Astrocyte (in vitro differentiated cells and primary cell): ENCODE measurements around the gene KIF25. TPM values are rescaled to one million over a fixed set of nuclear protein-coding genes. Genes with fewer than 3 reads are reported as not detected.

Experiments used
- DNase-seq: peaks from one replicate; pipeline ENCODE4 v3.0.0-alpha.2; 2010; ENCODE audit warnings: low read depth
- FAIRE-seq: peaks from 2 replicates; lab custom pipeline; 2011; peaks lifted over from hg19 to GRCh38; lab: Jason Lieb, UNC
- H2AFZ ChIP-seq: 2 replicates; pipeline ENCODE4 v1.6.0; 2012; ENCODE audit warnings: low read depth, low read length, inconsistent platforms
- H3K27ac ChIP-seq: 2 replicates; pipeline ENCODE4 v1.5.1; 2011; ENCODE audit warnings: low read depth, low read length, inconsistent platforms
- H3K27me3 ChIP-seq: 2 replicates; pipeline ENCODE4 v1.6.0; 2011; ENCODE audit warnings: low read length, inconsistent platforms; ENCODE audit not compliant: insufficient read depth
- H3K36me3 ChIP-seq: 2 replicates; pipeline ENCODE4 v1.5.1; 2011; ENCODE audit warnings: low read length, inconsistent platforms; ENCODE audit not compliant: insufficient read depth
- H3K4me1 ChIP-seq: 2 replicates; pipeline ENCODE4 v1.5.1; 2011; ENCODE audit warnings: low read length, inconsistent platforms; ENCODE audit not compliant: insufficient read depth
- H3K4me2 ChIP-seq: 2 replicates; pipeline ENCODE4 v1.6.0; 2012; ENCODE audit warnings: low read length, inconsistent platforms
- H3K4me3 ChIP-seq: 2 replicates; pipeline ENCODE4 v1.5.1; 2011; ENCODE audit warnings: low read depth, mild to moderate bottlenecking, low read length, inconsistent platforms; ENCODE audit not compliant: insufficient read depth
- H3K79me2 ChIP-seq: 2 replicates; pipeline ENCODE4 v1.6.0; 2012; ENCODE audit warnings: mild to moderate bottlenecking, low read length, inconsistent platforms; ENCODE audit not compliant: insufficient read depth
- H3K9ac ChIP-seq: 2 replicates; pipeline ENCODE4 v1.6.0; 2012; ENCODE audit warnings: mild to moderate bottlenecking, low read length, inconsistent platforms
- H3K9me3 ChIP-seq: 2 replicates; pipeline ENCODE4 v1.5.1; 2012; ENCODE audit warnings: low read depth, mild to moderate bottlenecking, low read length, inconsistent platforms; ENCODE audit not compliant: insufficient read depth
- H4K20me1 ChIP-seq: 2 replicates; pipeline ENCODE4 v1.6.0; 2012; ENCODE audit warnings: low read length, inconsistent platforms; ENCODE audit not compliant: insufficient read depth
- H3K27ac Mint-ChIP-seq: one replicate; pipeline ENCODE4 v1.8.0; 2021; ENCODE audit warnings: mild to moderate bottlenecking, mixed read lengths; ENCODE audit not compliant: unreplicated experiment
- H3K27me3 Mint-ChIP-seq: one replicate; pipeline ENCODE4 v1.8.0; 2021; ENCODE audit warnings: low read depth, mixed read lengths; ENCODE audit not compliant: unreplicated experiment
- H3K36me3 Mint-ChIP-seq: one replicate; pipeline ENCODE4 v1.8.0; 2021; ENCODE audit warnings: low read depth, mixed read lengths; ENCODE audit not compliant: unreplicated experiment
- H3K4me1 Mint-ChIP-seq: one replicate; pipeline ENCODE4 v1.8.0; 2021; ENCODE audit warnings: low read depth, mixed read lengths; ENCODE audit not compliant: unreplicated experiment
- H3K4me3 Mint-ChIP-seq: one replicate; pipeline ENCODE4 v1.8.0; 2021; ENCODE audit warnings: mild to moderate bottlenecking, moderate library complexity, mixed read lengths; ENCODE audit not compliant: unreplicated experiment
- H3K9me3 Mint-ChIP-seq: one replicate; pipeline ENCODE4 v1.8.0; 2021; ENCODE audit warnings: mild to moderate bottlenecking, mixed read lengths; ENCODE audit not compliant: unreplicated experiment
- EZH2 ChIP-seq: IDR thresholded peaks from 2 replicates; pipeline ENCODE4 v1.6.1; 2012; ENCODE audit warnings: mild to moderate bottlenecking, low read length, inconsistent platforms; ENCODE audit not compliant: insufficient read depth
- total RNA-seq: library from RNA; stranded (reverse); gene quantifications from 2 replicates; pipeline ENCODE4 v1.2.1, GENCODE V29; 2021
- TF ChIP-seq, protein P1 (sequence below): IDR thresholded peaks from 2 replicates; pipeline ENCODE4 v1.5.1; 2011; ENCODE audit warnings: low read depth, mild to moderate bottlenecking, inconsistent platforms, low read length, moderate library complexity; ENCODE audit not compliant: insufficient read depth

KIF25 gene
- total RNA-seq, 1 donor from 2014 or later: not detected

DNA sequence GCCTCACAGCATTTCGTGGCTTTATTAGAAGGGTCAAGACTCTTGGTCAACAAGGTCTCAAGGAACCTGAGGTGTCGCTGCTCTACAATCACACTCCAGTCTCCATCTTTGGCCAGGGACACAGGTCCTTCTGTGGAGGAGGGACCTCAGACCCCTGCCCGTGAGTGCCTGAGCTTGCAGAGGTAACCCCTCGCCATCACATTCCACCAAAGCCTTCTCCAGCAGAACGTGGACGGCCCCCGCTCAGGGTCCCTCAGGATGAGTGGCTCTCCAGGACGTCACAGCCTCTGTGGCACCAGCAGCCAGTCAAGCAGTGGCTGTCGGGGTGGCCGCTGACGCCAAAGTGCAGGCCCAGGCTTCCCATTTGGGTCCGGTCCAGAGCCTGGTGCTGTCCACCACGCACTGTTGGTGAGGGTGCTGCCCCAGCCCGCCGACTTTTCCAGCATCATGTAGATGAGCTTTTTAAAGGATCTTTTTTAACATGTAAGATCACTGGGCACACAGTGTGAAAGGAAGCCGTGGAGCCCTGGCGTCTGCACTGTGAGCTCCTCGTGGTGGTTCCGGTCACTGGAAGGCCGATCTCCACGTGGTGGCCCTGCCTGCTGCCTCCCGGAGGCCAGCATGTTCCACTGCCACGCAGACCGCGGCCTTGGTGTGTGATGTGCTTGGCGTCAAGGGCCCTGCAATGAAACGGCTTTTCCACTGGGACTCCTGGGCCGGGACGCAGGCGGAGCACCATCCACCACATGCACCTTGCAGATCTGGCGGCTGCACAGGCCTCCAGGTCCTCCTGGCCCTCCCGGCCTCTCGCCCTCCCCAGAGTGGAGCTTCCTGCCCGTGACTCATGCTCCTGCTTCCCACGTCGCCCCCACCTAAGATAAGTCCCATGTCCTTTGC, 8.3 kb upstream of the KIF25 start:
- Histone ChIP-seq H3K4me2 (no peak overlapping the region), H3K9ac (no peak overlapping the region), H3K9me3 (no peaks in the 10 kb centered on the region), H4K20me1 (no peaks in the 10 kb centered on the region), H2AFZ (no peak overlapping the region), H3K79me2 (no peaks in the 10 kb centered on the region), H3K36me3 (no peaks in the 10 kb centered on the region), H3K27ac (no peak overlapping the region), H3K4me3 (no peak overlapping the region), H3K4me1 (no peaks in the 10 kb centered on the region), H3K27me3 (no peaks in the 10 kb centered on the region)
- no peak overlapping the region for H3K27ac Mint-ChIP-seq
- DNase-seq (no peak), FAIRE-seq (no peak)
- H3K4me1 Mint-ChIP-seq: no peaks in the 10 kb centered on the region
- H3K9me3 Mint-ChIP-seq: no peaks in the 10 kb centered on the region
- H3K36me3 Mint-ChIP-seq: peaks cover 3% of the 10 kb centered on the region
- peaks cover 6% of the 10 kb centered on the region for H3K27me3 Mint-ChIP-seq
- no peak for TF ChIP-seq EZH2
- TF ChIP-seq, protein P1, sequence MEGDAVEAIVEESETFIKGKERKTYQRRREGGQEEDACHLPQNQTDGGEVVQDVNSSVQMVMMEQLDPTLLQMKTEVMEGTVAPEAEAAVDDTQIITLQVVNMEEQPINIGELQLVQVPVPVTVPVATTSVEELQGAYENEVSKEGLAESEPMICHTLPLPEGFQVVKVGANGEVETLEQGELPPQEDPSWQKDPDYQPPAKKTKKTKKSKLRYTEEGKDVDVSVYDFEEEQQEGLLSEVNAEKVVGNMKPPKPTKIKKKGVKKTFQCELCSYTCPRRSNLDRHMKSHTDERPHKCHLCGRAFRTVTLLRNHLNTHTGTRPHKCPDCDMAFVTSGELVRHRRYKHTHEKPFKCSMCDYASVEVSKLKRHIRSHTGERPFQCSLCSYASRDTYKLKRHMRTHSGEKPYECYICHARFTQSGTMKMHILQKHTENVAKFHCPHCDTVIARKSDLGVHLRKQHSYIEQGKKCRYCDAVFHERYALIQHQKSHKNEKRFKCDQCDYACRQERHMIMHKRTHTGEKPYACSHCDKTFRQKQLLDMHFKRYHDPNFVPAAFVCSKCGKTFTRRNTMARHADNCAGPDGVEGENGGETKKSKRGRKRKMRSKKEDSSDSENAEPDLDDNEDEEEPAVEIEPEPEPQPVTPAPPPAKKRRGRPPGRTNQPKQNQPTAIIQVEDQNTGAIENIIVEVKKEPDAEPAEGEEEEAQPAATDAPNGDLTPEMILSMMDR: no peak
- no peak overlapping the region for H3K4me3 Mint-ChIP-seq

DNA sequence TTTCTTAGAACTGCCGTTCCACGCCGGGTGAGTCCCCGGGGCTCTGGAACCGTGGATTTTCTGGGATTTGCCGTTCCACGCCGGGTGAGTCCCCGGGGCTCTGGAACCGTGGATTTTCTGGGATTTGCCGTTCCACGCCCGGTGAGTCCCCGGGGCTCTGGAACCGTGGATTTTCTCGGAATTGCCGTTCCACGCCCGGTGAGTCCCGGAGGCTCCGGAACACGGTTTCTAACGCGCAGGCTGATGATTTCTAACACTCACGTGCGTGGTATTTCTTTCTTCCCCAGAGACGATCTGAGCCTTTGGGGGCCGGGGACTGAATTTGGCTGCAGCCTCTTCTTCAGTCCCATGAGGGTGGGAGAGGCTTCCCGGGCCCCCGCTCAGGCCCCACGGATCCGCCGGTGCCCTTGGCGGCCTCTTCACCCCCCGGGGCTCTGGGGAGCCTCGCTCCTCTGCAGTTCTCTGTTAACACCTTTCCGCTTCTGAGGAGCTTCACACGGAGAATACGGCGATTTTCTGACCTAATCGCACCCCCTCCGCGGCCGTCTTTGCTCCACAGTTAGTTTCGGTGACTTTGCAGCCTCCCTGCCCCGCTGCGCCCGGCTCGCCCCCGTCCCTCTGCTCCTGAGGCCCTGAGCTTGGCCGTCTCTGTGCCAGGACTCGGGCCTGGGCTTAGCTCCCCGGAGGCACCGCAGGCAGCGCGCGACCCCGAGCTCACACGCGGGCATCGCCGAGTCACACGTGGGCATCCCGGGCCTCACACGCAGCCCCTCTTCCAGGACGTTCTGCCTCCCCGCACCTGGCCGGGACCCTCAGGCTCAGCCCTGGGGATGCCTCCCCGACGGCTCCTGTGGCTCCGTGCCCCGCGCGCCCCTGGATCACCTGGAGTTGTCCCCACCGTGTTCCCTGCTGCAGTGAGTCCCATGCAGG, 7.2 kb upstream of the KIF25 start:
- Histone ChIP-seq H3K27me3 (peaks cover 2% of the 10 kb centered on the region), H3K4me2 (no peak overlapping the region), H3K9ac (no peak overlapping the region), H3K9me3 (no peaks in the 10 kb centered on the region), H3K4me1 (no peaks in the 10 kb centered on the region), H3K27ac (no peak overlapping the region), H3K79me2 (no peaks in the 10 kb centered on the region), H2AFZ (no peak overlapping the region), H3K4me3 (no peak overlapping the region), H3K36me3 (no peaks in the 10 kb centered on the region), H4K20me1 (no peaks in the 10 kb centered on the region)
- Mint-ChIP-seq H3K9me3 (no peaks in the 10 kb centered on the region), H3K27ac (no peak overlapping the region), H3K36me3 (peaks cover 3% of the 10 kb centered on the region), H3K4me1 (no peaks in the 10 kb centered on the region), H3K27me3 (peaks cover 12% of the 10 kb centered on the region), H3K4me3 (no peak overlapping the region)
- FAIRE-seq: no peak
- TF ChIP-seq, protein P1: no peak
- no peak for TF ChIP-seq EZH2
- DNase-seq: no peak
